Activated gamma-delta T cell treated with Interleukin-2 at 50 U/mL for 16 hours (primary cell): Measurements from ENCODE around the gene NELFCD.
"Not testable (repeated sequence)": the region's sequence is repeated elsewhere in the genome, so short reads cannot be mapped to it uniquely, and the experiment has no call there.

ENCODE experiments used
- DNase-seq: peaks from one replicate; pipeline ENCODE4 v3.0.0-alpha.2; 2020

Gene NELFCD

GRCh38 chr20:59010995-59011873, 30.2 kb downstream of the NELFCD start:
- DNase-seq, result no peak

- DNase-seq, result not testable (repeated sequence)
Observed at GRCh38 chr20:59011874-59012157, 30.8 kb downstream of the NELFCD start.

GRCh38 chr20:59013031-59013951, 32.2 kb downstream of the NELFCD start:
- DNase-seq, result no peak

GRCh38 chr20:59013959-59014608, 33.0 kb downstream of the NELFCD start:
- peak; percentile 35 for DNase-seq

- no peak for DNase-seq
Observed at GRCh38 chr20:59014680-59015389, 33.8 kb downstream of the NELFCD start.

- DNase-seq, result no peak
Observed at GRCh38 chr20:59015411-59015810, 34.4 kb downstream of the NELFCD start.

GRCh38 chr20:59015812-59016711, 35.0 kb downstream of the NELFCD start:
- DNase-seq, result no peak

- DNase-seq, result no peak
Observed at GRCh38 chr20:59016795-59017492, 35.9 kb downstream of the NELFCD start.

- DNase-seq, result no peak
Observed at GRCh38 chr20:59017493-59018231, 36.6 kb downstream of the NELFCD start.

GRCh38 chr20:59018817-59019216, 37.8 kb downstream of the NELFCD start:
- DNase-seq, result no peak

- DNase-seq, result no peak
Observed at GRCh38 chr20:59019217-59019616, 38.2 kb downstream of the NELFCD start, which contains the start of gene TUBB1. TUBB1 (plus strand) TSS chr20:59019429; CDS start chr20:59019523, 94 bp downstream.

- DNase-seq, result no peak
Observed at GRCh38 chr20:59020938-59021551, 40.0 kb downstream of the NELFCD start.

- no peak for DNase-seq
Observed at GRCh38 chr20:59022754-59023153, 41.7 kb downstream of the NELFCD start.

GRCh38 chr20:59023616-59024015, 42.6 kb downstream of the NELFCD start:
- no peak for DNase-seq

GRCh38 chr20:59024111-59024530, 43.1 kb downstream of the NELFCD start:
- DNase-seq, result no peak

- DNase-seq, result no peak
Observed at GRCh38 chr20:59025086-59025485, 44.0 kb downstream of the NELFCD start.

- no peak for DNase-seq
Observed at GRCh38 chr20:59025511-59025910, 44.5 kb downstream of the NELFCD start.

GRCh38 chr20:59026904-59027740, 46.1 kb downstream of the NELFCD start:
- no peak for DNase-seq
